Kidney (tissue), 14 donors: Measurements from ENCODE around the gene GTPBP1. TPM values are rescaled to one million over a fixed set of nuclear protein-coding genes. Genes with fewer than 3 reads are reported as not detected.

ENCODE experiments used
- DNase-seq, 5 donors: peaks; one replicate each; pipeline ENCODE4 v3.0.0-alpha.2; 2013 to 2020
- FAIRE-seq: peaks from 2 replicates; lab custom pipeline; 2012; peaks lifted over from hg19 to GRCh38; lab: Jason Lieb, UNC
- H3K27ac ChIP-seq, 2 donors: one replicate each; pipeline ENCODE4 v1.7.0; 2013; ENCODE audit warnings: low read depth in 2 of 2, low read length in 2 of 2, inconsistent platforms in 1 of 2
- H3K27me3 ChIP-seq: one replicate; pipeline ENCODE4 v1.7.1; 2013; ENCODE audit warnings: low read length, inconsistent platforms; ENCODE audit not compliant: control insufficient read depth, insufficient read depth
- H3K36me3 ChIP-seq, 3 donors: one replicate each; pipeline versions ENCODE4 v1.7.0 to v1.7.1; 2013; ENCODE audit warnings: low read length in 3 of 3, control low read depth in 1 of 3, inconsistent platforms in 1 of 3; ENCODE audit not compliant: insufficient read depth in 3 of 3, control insufficient read depth in 2 of 3
- H3K4me1 ChIP-seq, 3 donors: one replicate each; pipeline versions ENCODE4 v1.7.0 to v1.7.1; 2013; ENCODE audit warnings: low read length in 3 of 3, inconsistent platforms in 1 of 3, low read depth in 1 of 3; ENCODE audit not compliant: control insufficient read depth in 2 of 3, insufficient read depth in 2 of 3
- H3K4me3 ChIP-seq, 3 donors: one replicate each; pipeline versions ENCODE4 v1.7.0 to v1.8.1; 2013; ENCODE audit warnings: low read length in 3 of 3, control low read depth in 1 of 3, inconsistent platforms in 1 of 3
- H3K9ac ChIP-seq, 3 donors: one replicate each; pipeline versions ENCODE4 v1.7.0 to v1.7.1; 2013; ENCODE audit warnings: low read length in 3 of 3, control low read depth in 1 of 3, inconsistent platforms in 1 of 3
- H3K9me3 ChIP-seq, 3 donors: one replicate each; pipeline versions ENCODE4 v1.7.0 to v1.7.1; 2013; ENCODE audit warnings: low read length in 3 of 3, control low read depth in 1 of 3, inconsistent platforms in 1 of 3; ENCODE audit not compliant: control insufficient read depth in 2 of 3, insufficient read depth in 1 of 3
- CTCF ChIP-seq: IDR thresholded peaks from 3 replicates; pipeline ENCODE4 v1.5.1; 2012; ENCODE audit warnings: mild to moderate bottlenecking, moderate library complexity, borderline replicate concordance; ENCODE audit not compliant: insufficient read depth; ENCODE audit errors: extremely low read depth
- intact Hi-C: fragments of 100-400 bp; cut with DNase I; formaldehyde crosslinking; loops from one replicate; pipeline ENCODE4 v1.11.1; 2022
- polyA plus RNA-seq: library from polyadenylated mRNA; stranded (reverse); fragments of 350-450 nt; fragmentation: Illumina TruSeq; extraction: RNeasy Lipid Tissue Mini Kit (QIAGEN cat#74804); gene quantifications from one replicate; pipeline ENCODE4 v1.2.3, GENCODE V29; 2014; ENCODE audit warnings: low read depth, low replicate concordance; ENCODE audit not compliant: insufficient read depth
- total RNA-seq: library from RNA; stranded (reverse); fragmentation: NEBNext Ultra II Directional; extraction: Animal tissue kit (Norgen Biotek cat#: 25700); gene quantifications from one replicate; pipeline ENCODE4 v1.2.1, GENCODE V29; 2021
- donor health status: control.
- donor health status: control.
- donor health status: control.
- donor health status: control.
- donor health status: control.
- donor health status: DM: yes; HTN: yes; CAD: no.
- donor health status: Normal renal cell carcinoma (clear cell type).

Gene GTPBP1
- total and polyA plus RNA-seq, 2 donors from 2014 or later = 11.7 to 52.0 TPM

- DNase-seq (no peak), FAIRE-seq (no peak)
- Histone ChIP-seq H3K9me3 (no peaks in the 10 kb centered on the region), H3K36me3 (no peaks in the 10 kb centered on the region), H3K4me3 (peak overlapping the region; percentile 53 to 84 (median 80)), H3K9ac (peak overlapping the region; percentile 13 to 95 (median 33)), H3K27ac (peak overlapping the region in 1 of 2 donors; percentile 92), H3K27me3 (no peaks in the 10 kb centered on the region), H3K4me1 (peaks cover 6 to 33% (median 28%) of the 10 kb centered on the region in 3 donors)
- TF ChIP-seq CTCF = no peak
- intact Hi-C loops = no loop called here
These were observed 6.6 kb upstream of the GTPBP1 start for GRCh38 chr22:38699143-38699542.

- DNase-seq = peak in 2 of 5 donors; percentile 58 to 69
- Histone ChIP-seq H3K9ac (peak overlapping the region; percentile 13 to 95 (median 61)), H3K27me3 (no peaks in the 10 kb centered on the region), H3K4me3 (peak overlapping the region; percentile 53 to 84 (median 80)), H3K27ac (peak overlapping the region; percentile 92 to 97), H3K4me1 (peaks cover 8 to 33% (median 27%) of the 10 kb centered on the region in 3 donors), H3K9me3 (no peaks in the 10 kb centered on the region), H3K36me3 (no peaks in the 10 kb centered on the region)
- TF ChIP-seq CTCF = no peak
- FAIRE-seq = no peak
- intact Hi-C loops = no loop called here
These were observed 6.0 kb upstream of the GTPBP1 start for GRCh38 chr22:38699784-38700183.

- peaks cover 8 to 36% (median 25%) of the 10 kb centered on the region in 3 donors for H3K4me1 ChIP-seq
- TF ChIP-seq CTCF = no peak
- H3K27ac ChIP-seq = peak overlapping the region; percentile 92 to 97
- no peak for FAIRE-seq
- peak in 1 of 5 donors; percentile 93 for DNase-seq
- no peaks in the 10 kb centered on the region for H3K27me3 ChIP-seq
- H3K4me3 ChIP-seq = peak overlapping the region; percentile 80 to 85 (median 84)
- peak overlapping the region; percentile 13 to 95 (median 94) for H3K9ac ChIP-seq
- H3K9me3 ChIP-seq = no peaks in the 10 kb centered on the region
- no peaks in the 10 kb centered on the region for H3K36me3 ChIP-seq
- intact Hi-C loops = no loop called here
These were observed 5.4 kb upstream of the GTPBP1 start for GRCh38 chr22:38700270-38700788.
